Caco-2 (cell line): Measurements from ENCODE around the gene MGMT. TPM values are rescaled to one million over a fixed set of nuclear protein-coding genes. Genes with fewer than 3 reads are reported as not detected.

Source experiments
- BruUV-seq: library from RNA; stranded (reverse); fragments of 400-500 nt; replicated peaks from 2 replicates; lab custom pipeline; 2021; lab: Mats Ljungman, UMichigan
- CTCF ChIA-PET: fragments of 300-600 bp; sonication (Branson Sonifier 250); formaldehyde crosslinking; loops from one replicate; lab custom pipeline; 2022; ENCODE audit warnings: antibody characterized with exemption; lab: Charles Lee
- POLR2A ChIA-PET: fragments of 300-600 bp; sonication (Branson Sonifier 250); formaldehyde crosslinking; loops from one replicate; lab custom pipeline; 2022; ENCODE audit warnings: antibody characterized with exemption; lab: Charles Lee
- DNase-seq, 2 experiments: peaks; one replicate each; pipeline versions ENCODE4 v3.0.0 to v3.0.0-alpha.2; 2020 to 2022
- H3K27me3 ChIP-seq: replicated peaks from 2 replicates; pipeline ENCODE4 v1.6.0; 2011; ENCODE audit warnings: low read length; ENCODE audit not compliant: control insufficient read depth, insufficient read depth
- H3K36me3 ChIP-seq: 2 replicates; pipeline ENCODE4 v1.5.1; 2011; ENCODE audit warnings: low read length; ENCODE audit not compliant: control insufficient read depth, insufficient read depth
- H3K4me1 ChIP-seq: fragments of 250-450 bp; sonication (Bioruptor Pico); 2 replicates; pipeline ENCODE4 v1.5.1; 2020; ENCODE audit warnings: mild to moderate bottlenecking
- H3K4me3 ChIP-seq: 2 replicates; pipeline ENCODE4 v1.5.1; 2011; ENCODE audit warnings: low read depth, mild to moderate bottlenecking, control low read depth, low read length
- H3K9me3 ChIP-seq: fragments of 250-450 bp; sonication (Bioruptor Pico); 2 replicates; pipeline ENCODE4 v1.5.1; 2020; ENCODE audit warnings: mild to moderate bottlenecking, moderate library complexity
- H3K27ac Mint-ChIP-seq: one replicate; pipeline ENCODE4 v1.8.0; 2022; ENCODE audit warnings: mixed read lengths; ENCODE audit not compliant: unreplicated experiment
- H3K27me3 Mint-ChIP-seq: one replicate; pipeline ENCODE4 v1.8.0; 2022; ENCODE audit warnings: mixed read lengths; ENCODE audit not compliant: insufficient read depth, unreplicated experiment
- H3K36me3 Mint-ChIP-seq: one replicate; pipeline ENCODE4 v1.8.0; 2022; ENCODE audit warnings: mild to moderate bottlenecking, mixed read lengths; ENCODE audit not compliant: insufficient read depth, unreplicated experiment
- H3K4me1 Mint-ChIP-seq: one replicate; pipeline ENCODE4 v1.8.0; 2022; ENCODE audit warnings: low read depth, mixed read lengths; ENCODE audit not compliant: unreplicated experiment
- H3K4me3 Mint-ChIP-seq: one replicate; pipeline ENCODE4 v1.8.0; 2022; ENCODE audit warnings: mild to moderate bottlenecking, moderate library complexity, mixed read lengths; ENCODE audit not compliant: unreplicated experiment
- H3K9me3 Mint-ChIP-seq: one replicate; pipeline ENCODE4 v1.8.0; 2022; ENCODE audit warnings: mixed read lengths; ENCODE audit not compliant: unreplicated experiment
- intact Hi-C: fragments of 100-400 bp; cut with micrococcal nuclease; formaldehyde crosslinking; loops from one replicate; pipeline ENCODE4 v1.10.0; 2022; ENCODE audit not compliant: unreplicated experiment
- total RNA-seq: library from RNA; stranded (reverse); gene quantifications from 2 replicates; pipeline ENCODE4 v1.2.3, GENCODE V29; 2022
- TF ChIP-seq, protein P1 (sequence below), 2 experiments: fragments of 200-600 bp in 1 of 2; IDR thresholded peaks; 1 replicate in 1 of 2; 2 replicates in 1 of 2; pipeline versions ENCODE4 v1.5.1 to v1.8.0; 2011 to 2022; ENCODE audit warnings: antibody characterized with exemption in 1 of 2, control low read depth in 1 of 2, inconsistent platforms in 1 of 2, low read depth in 1 of 2, low read length in 1 of 2, mild to moderate bottlenecking in 1 of 2, moderate library complexity in 1 of 2; ENCODE audit not compliant: insufficient read depth in 1 of 2, severe bottlenecking in 1 of 2, unreplicated experiment in 1 of 2

Gene MGMT
- total RNA-seq, 1 experiment from 2014 or later = 57.0 TPM

DNA sequence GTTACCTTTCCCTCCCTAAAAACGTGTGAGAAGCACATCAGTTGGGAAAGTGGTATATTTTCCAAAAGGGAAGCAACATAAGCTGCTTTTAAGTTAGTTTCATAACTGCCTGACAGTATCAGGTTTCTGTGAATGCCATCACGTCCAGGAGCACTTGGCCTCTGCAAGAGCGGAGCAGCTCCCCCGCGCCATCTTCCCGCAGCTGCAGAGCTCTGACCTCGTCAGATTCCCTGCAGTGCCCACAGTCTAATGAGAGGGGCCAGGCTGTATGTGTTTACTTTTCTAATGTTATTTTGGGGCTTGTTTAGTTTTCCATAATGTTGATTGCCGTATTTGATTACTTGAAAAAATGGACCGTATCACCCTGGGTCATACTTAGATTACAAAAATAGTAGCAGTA lies 74.2 kb downstream of the MGMT start:
- Mint-ChIP-seq H3K27me3 (no peaks in the 10 kb centered on the region), H3K4me3 (no peak overlapping the region), H3K36me3 (peaks cover 23% of the 10 kb centered on the region), H3K9me3 (no peaks in the 10 kb centered on the region), H3K27ac (no peak overlapping the region), H3K4me1 (peaks cover 8% of the 10 kb centered on the region)
- Histone ChIP-seq H3K27me3 (no peaks in the 10 kb centered on the region), H3K4me3 (no peak overlapping the region), H3K4me1 (peaks cover 14% of the 10 kb centered on the region), H3K9me3 (no peaks in the 10 kb centered on the region), H3K36me3 (no peaks in the 10 kb centered on the region; the same call in 1 of the 2 replicates)
- POLR2A ChIA-PET = no interaction called here
- intact Hi-C loops = no loop called here
- CTCF ChIA-PET = no interaction called here
- DNase-seq = no peak
- BruUV-seq = no TSS peak
- TF ChIP-seq, protein P1, sequence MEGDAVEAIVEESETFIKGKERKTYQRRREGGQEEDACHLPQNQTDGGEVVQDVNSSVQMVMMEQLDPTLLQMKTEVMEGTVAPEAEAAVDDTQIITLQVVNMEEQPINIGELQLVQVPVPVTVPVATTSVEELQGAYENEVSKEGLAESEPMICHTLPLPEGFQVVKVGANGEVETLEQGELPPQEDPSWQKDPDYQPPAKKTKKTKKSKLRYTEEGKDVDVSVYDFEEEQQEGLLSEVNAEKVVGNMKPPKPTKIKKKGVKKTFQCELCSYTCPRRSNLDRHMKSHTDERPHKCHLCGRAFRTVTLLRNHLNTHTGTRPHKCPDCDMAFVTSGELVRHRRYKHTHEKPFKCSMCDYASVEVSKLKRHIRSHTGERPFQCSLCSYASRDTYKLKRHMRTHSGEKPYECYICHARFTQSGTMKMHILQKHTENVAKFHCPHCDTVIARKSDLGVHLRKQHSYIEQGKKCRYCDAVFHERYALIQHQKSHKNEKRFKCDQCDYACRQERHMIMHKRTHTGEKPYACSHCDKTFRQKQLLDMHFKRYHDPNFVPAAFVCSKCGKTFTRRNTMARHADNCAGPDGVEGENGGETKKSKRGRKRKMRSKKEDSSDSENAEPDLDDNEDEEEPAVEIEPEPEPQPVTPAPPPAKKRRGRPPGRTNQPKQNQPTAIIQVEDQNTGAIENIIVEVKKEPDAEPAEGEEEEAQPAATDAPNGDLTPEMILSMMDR (IDR thresholded peaks at IDR 0.05; ENCODE audit: insufficient read depth in 1 of 2, low read depth in 1 of 2, low read length in 1 of 2, severe bottlenecking in 1 of 2, unreplicated experiment in 1 of 2) = no peak

DNA sequence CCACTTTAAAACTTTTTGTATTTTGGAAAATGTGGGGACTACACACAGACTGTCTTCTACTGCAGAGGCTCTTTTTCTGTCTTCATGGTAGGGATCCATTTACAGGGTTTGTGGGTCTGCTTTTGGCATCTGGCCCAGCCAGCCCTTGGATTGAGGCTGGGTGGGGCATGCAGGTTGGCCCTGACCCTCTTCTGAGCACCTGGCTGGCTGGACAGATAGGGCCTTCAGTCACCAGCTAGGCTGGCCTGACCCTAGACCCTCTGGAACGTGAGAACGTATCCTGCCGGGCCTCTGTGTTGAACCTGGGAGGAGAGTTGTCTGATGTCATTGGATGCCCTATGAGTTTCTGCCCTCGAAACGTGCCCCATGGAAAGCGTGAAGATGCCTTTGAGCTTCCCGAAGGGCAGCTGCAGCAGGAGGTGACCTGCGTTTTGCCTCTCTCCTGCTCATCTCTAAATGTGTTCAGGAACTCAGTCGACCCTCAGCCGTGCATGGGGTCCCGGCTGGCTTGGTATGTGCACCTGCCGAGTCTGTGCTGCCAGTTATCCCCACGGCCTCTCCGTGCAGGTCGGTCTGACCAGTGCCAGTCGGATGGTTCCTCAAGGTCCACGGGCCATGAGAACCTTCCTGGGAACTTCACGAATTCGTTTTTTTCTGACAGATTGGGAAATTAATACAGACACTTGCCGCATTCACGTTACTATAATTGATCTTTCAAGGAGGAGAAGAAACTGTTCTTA lies 74.9 kb downstream of the MGMT start:
- intact Hi-C loops = no loop called here
- Mint-ChIP-seq H3K27me3 (no peaks in the 10 kb centered on the region), H3K4me3 (no peak overlapping the region), H3K9me3 (no peaks in the 10 kb centered on the region), H3K27ac (no peak overlapping the region), H3K36me3 (peaks cover 18% of the 10 kb centered on the region), H3K4me1 (peaks cover 8% of the 10 kb centered on the region)
- POLR2A ChIA-PET = no interaction called here
- no TSS peak for BruUV-seq
- Histone ChIP-seq H3K36me3 (no peaks in the 10 kb centered on the region; the same call in 1 of the 2 replicates), H3K4me1 (peaks cover 15% of the 10 kb centered on the region), H3K9me3 (no peaks in the 10 kb centered on the region), H3K4me3 (no peak overlapping the region), H3K27me3 (no peaks in the 10 kb centered on the region)
- TF ChIP-seq, protein P1 (IDR thresholded peaks at IDR 0.05; ENCODE audit: insufficient read depth in 1 of 2, low read depth in 1 of 2, low read length in 1 of 2, severe bottlenecking in 1 of 2, unreplicated experiment in 1 of 2) = no peak
- CTCF ChIA-PET = no interaction called here
- DNase-seq = no peak

DNA sequence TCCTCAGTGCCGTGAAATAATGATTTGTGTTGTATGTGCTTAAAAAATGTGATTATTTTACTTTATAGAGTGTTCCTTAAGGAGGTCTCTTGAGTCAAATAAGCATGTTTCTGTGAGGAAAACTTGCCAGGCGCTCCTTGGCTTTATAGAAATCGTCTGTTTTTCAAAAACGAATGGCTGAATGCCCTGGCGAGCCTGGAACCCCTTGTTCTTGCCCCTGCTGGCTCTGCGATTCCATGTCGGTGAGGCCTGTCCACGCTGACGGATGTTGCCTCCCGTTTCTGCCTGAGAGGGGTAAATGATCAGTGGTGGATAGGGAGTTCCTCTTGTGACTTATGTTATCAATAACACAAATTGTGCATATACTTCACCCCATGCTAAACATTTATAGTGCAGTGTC lies 75.5 kb downstream of the MGMT start:
- TF ChIP-seq, protein P1 (IDR thresholded peaks at IDR 0.05; ENCODE audit: insufficient read depth in 1 of 2, low read depth in 1 of 2, low read length in 1 of 2, severe bottlenecking in 1 of 2, unreplicated experiment in 1 of 2) = no peak
- POLR2A ChIA-PET = no interaction called here
- Histone ChIP-seq H3K9me3 (no peaks in the 10 kb centered on the region), H3K4me1 (peaks cover 15% of the 10 kb centered on the region), H3K36me3 (no peaks in the 10 kb centered on the region; the same call in 1 of the 2 replicates), H3K27me3 (no peaks in the 10 kb centered on the region), H3K4me3 (no peak overlapping the region)
- Mint-ChIP-seq H3K4me3 (no peak overlapping the region), H3K27me3 (no peaks in the 10 kb centered on the region), H3K27ac (no peak overlapping the region), H3K36me3 (peaks cover 15% of the 10 kb centered on the region), H3K9me3 (no peaks in the 10 kb centered on the region), H3K4me1 (peaks cover 15% of the 10 kb centered on the region)
- CTCF ChIA-PET = no interaction called here
- intact Hi-C loops = no loop called here
- no peak for DNase-seq
- no TSS peak for BruUV-seq
